Neuronal stem cell (in vitro differentiated cells): ENCODE measurements around the gene CAPN9.

ENCODE experiments used
- DNase-seq: peaks from one replicate; pipeline ENCODE4 v3.0.0-alpha.2; 2013; ENCODE audit warnings: low spot score
- H2AFZ ChIP-seq: one replicate; pipeline ENCODE4 v1.6.1; 2013; ENCODE audit warnings: mild to moderate bottlenecking, low read length, inconsistent platforms
- H2AK5ac ChIP-seq: 2 replicates; pipeline ENCODE4 v1.6.1; 2013; ENCODE audit warnings: low read depth, mild to moderate bottlenecking, inconsistent platforms, low read length, moderate library complexity, mixed read lengths
- H2BK120ac ChIP-seq: 2 replicates; pipeline ENCODE4 v1.6.1; 2013; ENCODE audit warnings: low read depth, mild to moderate bottlenecking, inconsistent platforms, low read length, moderate library complexity, mixed read lengths
- H2BK12ac ChIP-seq: one replicate; pipeline ENCODE4 v1.6.1; 2013; ENCODE audit warnings: low read length, inconsistent platforms
- H2BK15ac ChIP-seq: 2 replicates; pipeline ENCODE4 v1.6.1; 2013; ENCODE audit warnings: mild to moderate bottlenecking, low read length, inconsistent platforms, mixed read lengths
- H2BK5ac ChIP-seq: one replicate; pipeline ENCODE4 v1.6.1; 2013; ENCODE audit warnings: inconsistent platforms, mild to moderate bottlenecking, low read length, moderate library complexity
- H3K14ac ChIP-seq: one replicate; pipeline ENCODE4 v1.6.1; 2013; ENCODE audit warnings: low read length, inconsistent platforms
- H3K18ac ChIP-seq: 2 replicates; pipeline ENCODE4 v1.6.1; 2013; ENCODE audit warnings: low read length, inconsistent platforms
- H3K23ac ChIP-seq: 2 replicates; pipeline ENCODE4 v1.6.1; 2013; ENCODE audit warnings: low read depth, mild to moderate bottlenecking, mixed read lengths, low read length, inconsistent platforms; ENCODE audit not compliant: poor library complexity
- H3K27ac ChIP-seq: replicated peaks from 3 replicates; pipeline ENCODE4 v1.5.1; 2013; ENCODE audit warnings: low read length, inconsistent platforms
- H3K27me3 ChIP-seq, 3 experiments: 2 replicates each; pipeline ENCODE4 v1.6.1; 2013; ENCODE audit warnings: low read length in 3 of 3, mild to moderate bottlenecking in 2 of 3, inconsistent platforms in 1 of 3, low read depth in 1 of 3, mixed read lengths in 1 of 3, moderate library complexity in 1 of 3; ENCODE audit not compliant: control insufficient read depth in 3 of 3, insufficient read depth in 3 of 3
- H3K36me3 ChIP-seq, 2 donors: replicated peaks in 1 of 2; 2 replicates each; pipeline ENCODE4 v1.6.1; 2013; ENCODE audit warnings: low read length in 2 of 2; ENCODE audit not compliant: control insufficient read depth in 2 of 2, insufficient read depth in 2 of 2
- H3K4ac ChIP-seq: 2 replicates; pipeline ENCODE4 v1.6.1; 2013; ENCODE audit warnings: inconsistent platforms, mild to moderate bottlenecking, low read length, moderate library complexity
- H3K4me1 ChIP-seq, 2 donors: 1 replicate in 1 of 2; 2 replicates in 1 of 2; pipeline ENCODE4 v1.6.1; 2013; ENCODE audit warnings: low read length in 2 of 2, low read depth in 1 of 2; ENCODE audit not compliant: control insufficient read depth in 2 of 2, insufficient read depth in 1 of 2
- H3K4me2 ChIP-seq: one replicate; pipeline ENCODE4 v1.6.1; 2013; ENCODE audit warnings: mild to moderate bottlenecking, low read length, inconsistent platforms; ENCODE audit not compliant: insufficient read depth, poor library complexity, severe bottlenecking
- H3K4me3 ChIP-seq, 2 donors: 2 replicates each; pipeline ENCODE4 v1.5.1; 2013; ENCODE audit warnings: low read length in 2 of 2, mild to moderate bottlenecking in 2 of 2, inconsistent platforms in 1 of 2, moderate library complexity in 1 of 2
- H3K79me1 ChIP-seq: one replicate; pipeline ENCODE4 v1.6.1; 2013; ENCODE audit warnings: low read depth, mild to moderate bottlenecking, inconsistent platforms, low read length, moderate library complexity
- H3K9ac ChIP-seq: one replicate; pipeline ENCODE4 v1.6.1; 2013; ENCODE audit warnings: mild to moderate bottlenecking, low read depth, low read length, inconsistent platforms; ENCODE audit not compliant: poor library complexity
- H3K9me3 ChIP-seq, 2 donors: replicated peaks in 1 of 2; 2 replicates each; pipeline versions ENCODE3 to v1.6.1; 2013; ENCODE audit warnings: low read length in 2 of 2, mild to moderate bottlenecking in 2 of 2, inconsistent platforms in 1 of 2, low read depth in 1 of 2, mixed read lengths in 1 of 2, moderate library complexity in 1 of 2; ENCODE audit not compliant: control insufficient read depth in 2 of 2, insufficient read depth in 1 of 2
- H4K8ac ChIP-seq: one replicate; pipeline ENCODE4 v1.6.1; 2013; ENCODE audit warnings: low read depth, mild to moderate bottlenecking, inconsistent platforms, low read length, moderate library complexity
- H4K91ac ChIP-seq: one replicate; pipeline ENCODE4 v1.6.1; 2013; ENCODE audit warnings: low read length, low read depth, mild to moderate bottlenecking, inconsistent platforms; ENCODE audit not compliant: poor library complexity
- WGBS, 2 donors: extraction: QIAGEN DNeasy Blood & Tissue Kit; methylation state at CpG; one replicate each; pipeline ENCODE4 v1.1.7; 2013; ENCODE audit warnings: missing lambda C conversion rate in 2 of 2, mixed read lengths in 1 of 2; ENCODE audit not compliant: insufficient read length in 2 of 2, insufficient replicate concordance in 1 of 2; ENCODE audit errors: extremely low coverage in 2 of 2; 5-methylcytosine and 5-hydroxymethylcytosine counted together

The CAPN9 gene

DNA sequence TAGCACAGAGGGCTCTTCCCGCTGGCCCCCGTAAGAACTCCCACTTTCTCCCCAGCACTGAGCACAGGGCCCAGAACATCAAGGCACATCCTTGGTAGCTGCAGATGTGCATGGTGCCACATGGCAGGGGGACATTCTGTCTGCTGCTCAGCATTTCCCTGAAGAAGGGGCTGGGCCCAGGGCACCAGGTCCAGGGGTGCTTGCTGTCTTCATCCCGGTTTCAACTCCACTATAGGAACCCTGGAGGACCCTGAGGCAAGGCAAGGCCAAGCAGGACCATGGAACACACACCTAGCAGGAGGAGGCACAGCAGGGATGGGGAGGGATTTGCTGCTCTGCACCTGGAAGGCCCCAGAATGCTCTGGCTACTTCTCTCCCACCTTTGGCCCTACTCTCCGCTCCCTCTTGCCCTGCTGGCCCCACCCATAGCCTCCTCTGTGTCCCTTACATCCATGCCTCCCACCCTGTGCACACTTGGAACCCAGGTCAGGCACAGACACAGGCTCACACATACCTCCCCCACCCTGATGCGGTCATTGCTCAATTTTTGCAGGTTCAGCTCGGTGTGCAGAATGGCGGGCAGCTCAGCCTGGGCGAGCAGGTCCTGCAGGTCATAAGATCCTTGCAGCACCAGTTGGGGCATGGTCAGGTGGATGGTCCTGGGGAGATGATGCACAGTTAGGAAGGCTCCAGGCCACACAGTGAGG, 43.4 kb upstream of the CAPN9 start:
- Histone ChIP-seq H3K4me1 (peaks cover 8 to 10% of the 10 kb centered on the region in 2 donors), H2BK120ac (no peak overlapping the region), H3K4me3 (peak overlapping the region in 1 of 2 donors; percentile 42), H3K9me3 (no peaks in the 10 kb centered on the region), H4K91ac (no peak overlapping the region), H2BK5ac (no peak overlapping the region), H3K27me3 (peaks cover 0 to 27% (median 0%) of the 10 kb centered on the region in 3 experiments), H3K9ac (no peak overlapping the region), H3K27ac (no peak overlapping the region), H2AK5ac (peak overlapping the region; percentile 73), H4K8ac (no peak overlapping the region), H3K4me2 (no peak overlapping the region), H3K18ac (peak overlapping the region; percentile 21), H3K23ac (no peak overlapping the region), H2BK12ac (no peak overlapping the region), H3K14ac (peak overlapping the region; percentile 49), H3K4ac (no peak overlapping the region), H3K36me3 (no peaks in the 10 kb centered on the region), H3K79me1 (no peaks in the 10 kb centered on the region), H2BK15ac (no peak overlapping the region), H2AFZ (no peak overlapping the region)
- no CpG with 5 or more reads among the region's 8 CpGs for WGBS, 2 donors
- DNase-seq, result no peak

- Histone ChIP-seq H2AK5ac (no peak overlapping the region), H3K23ac (no peak overlapping the region), H3K27ac (no peak overlapping the region), H3K4me1 (peaks cover 8 to 10% of the 10 kb centered on the region in 2 donors), H3K14ac (no peak overlapping the region), H3K9me3 (no peaks in the 10 kb centered on the region), H2BK12ac (no peak overlapping the region), H3K79me1 (no peaks in the 10 kb centered on the region), H3K27me3 (peaks cover 0 to 29% (median 0%) of the 10 kb centered on the region in 3 experiments), H3K4ac (no peak overlapping the region), H3K18ac (no peak overlapping the region), H3K4me3 (no peak overlapping the region), H2BK15ac (no peak overlapping the region), H2BK120ac (no peak overlapping the region), H2BK5ac (no peak overlapping the region), H3K4me2 (no peak overlapping the region), H2AFZ (no peak overlapping the region), H3K36me3 (no peaks in the 10 kb centered on the region), H3K9ac (no peak overlapping the region), H4K91ac (no peak overlapping the region), H4K8ac (no peak overlapping the region)
- no CpG with 5 or more reads among the region's 7 CpGs for WGBS, 2 donors
- DNase-seq, result no peak
Measured at GRCh38 chr1:230704830-230705229, 42.4 kb upstream of the CAPN9 start.

GRCh38 chr1:230705289-230706019, 41.7 kb upstream of the CAPN9 start:
- Histone ChIP-seq H3K18ac (peak overlapping the region; percentile 51), H3K23ac (no peak overlapping the region), H2BK15ac (no peak overlapping the region), H2AK5ac (peak overlapping the region; percentile 22), H2BK5ac (no peak overlapping the region), H2BK120ac (no peak overlapping the region), H3K14ac (no peak overlapping the region), H3K27me3 (peaks cover 0 to 34% (median 0%) of the 10 kb centered on the region in 3 experiments), H4K91ac (no peak overlapping the region), H2BK12ac (no peak overlapping the region), H3K4me2 (no peak overlapping the region), H3K79me1 (no peaks in the 10 kb centered on the region), H3K27ac (no peak overlapping the region), H2AFZ (no peak overlapping the region), H3K9me3 (no peaks in the 10 kb centered on the region), H3K36me3 (no peaks in the 10 kb centered on the region), H4K8ac (no peak overlapping the region), H3K4ac (no peak overlapping the region), H3K4me1 (peaks cover 8 to 10% of the 10 kb centered on the region in 2 donors), H3K4me3 (no peak overlapping the region), H3K9ac (no peak overlapping the region)
- no peak for DNase-seq
- no CpG with 5 or more reads among the region's 18 CpGs for WGBS, 2 donors

GRCh38 chr1:230706020-230706699, 41.0 kb upstream of the CAPN9 start:
- H3K27ac ChIP-seq, result no peak overlapping the region
- no peak overlapping the region for H2AK5ac ChIP-seq
- H3K18ac ChIP-seq, result no peak overlapping the region
- no peak overlapping the region for H2AFZ ChIP-seq
- no peak overlapping the region for H3K4me2 ChIP-seq
- H3K4ac ChIP-seq, result no peak overlapping the region
- H3K9ac ChIP-seq, result peak overlapping the region; percentile 50
- no peak overlapping the region for H4K8ac ChIP-seq
- H2BK5ac ChIP-seq, result no peak overlapping the region
- no peak overlapping the region for H3K4me3 ChIP-seq
- H3K23ac ChIP-seq, result peak overlapping the region; percentile 28
- no peak overlapping the region for H3K14ac ChIP-seq
- DNase-seq, result no peak
- WGBS, 2 donors, result no CpG with 5 or more reads among the region's 9 CpGs
- no peak overlapping the region for H2BK12ac ChIP-seq
- no peaks in the 10 kb centered on the region for H3K79me1 ChIP-seq
- no peaks in the 10 kb centered on the region for H3K36me3 ChIP-seq
- peaks cover 0 to 34% (median 0%) of the 10 kb centered on the region in 3 experiments for H3K27me3 ChIP-seq
- H2BK15ac ChIP-seq, result no peak overlapping the region
- no peak overlapping the region for H4K91ac ChIP-seq
- peaks cover 8 to 10% of the 10 kb centered on the region in 2 donors for H3K4me1 ChIP-seq
- H3K9me3 ChIP-seq, result no peaks in the 10 kb centered on the region
- no peak overlapping the region for H2BK120ac ChIP-seq
